ENCODE results near the gene CDC42BPB. TPM values are rescaled to one million over a fixed set of nuclear protein-coding genes. Genes with fewer than 3 reads are reported as not detected.

The CDC42BPB gene
- total RNA-seq, 2 experiments from 2014 or later = 0.35 to 0.56 TPM

- CTCF ChIA-PET = interaction anchor here (0.6 kb wide), 1 partner anchor 965 kb away, joined by 3 read pairs; no protein-coding TSS in a partner anchor
- Mint-ChIP-seq H3K27ac (no peak overlapping the region), H3K4me3 (no peak overlapping the region), H3K36me3 (no peaks in the 10 kb centered on the region), H3K9me3 (ENCODE audit: low read depth) (no peaks in the 10 kb centered on the region), H3K27me3 (no peaks in the 10 kb centered on the region), H3K4me1 (peaks cover 5% of the 10 kb centered on the region)
- ATAC-seq (no peak), DNase-seq (no peak)
Measured at GRCh38 chr14:102914474-102915291, 142.7 kb downstream of the CDC42BPB start.

GRCh38 chr14:102913341-102914211 is 143.8 kb downstream of the CDC42BPB start:
- Mint-ChIP-seq H3K36me3 (no peaks in the 10 kb centered on the region), H3K4me1 (peaks cover 5% of the 10 kb centered on the region), H3K27me3 (no peaks in the 10 kb centered on the region), H3K4me3 (no peak overlapping the region), H3K9me3 (ENCODE audit: low read depth) (no peaks in the 10 kb centered on the region), H3K27ac (no peak overlapping the region)
- ATAC-seq = no peak
- CTCF ChIA-PET = interaction anchor here (2.1 kb wide), 1 partner anchor 219 kb away, joined by 5 read pairs; no protein-coding TSS in a partner anchor
- DNase-seq = no peak

GRCh38 chr14:102911991-102912761 is 145.2 kb downstream of the CDC42BPB start:
- CTCF ChIA-PET = interaction anchor here (2.1 kb wide), 1 partner anchor 218 kb away, joined by 5 read pairs; no protein-coding TSS in a partner anchor
- H3K36me3 Mint-ChIP-seq = peaks cover 2% of the 10 kb centered on the region
- no peak overlapping the region for H3K27ac Mint-ChIP-seq
- no peak overlapping the region for H3K4me3 Mint-ChIP-seq
- ATAC-seq (no peak), DNase-seq (no peak)
- H3K4me1 Mint-ChIP-seq = peaks cover 3% of the 10 kb centered on the region
- no peaks in the 10 kb centered on the region for H3K9me3 Mint-ChIP-seq (ENCODE audit: low read depth)
- H3K27me3 Mint-ChIP-seq = no peaks in the 10 kb centered on the region

DNA sequence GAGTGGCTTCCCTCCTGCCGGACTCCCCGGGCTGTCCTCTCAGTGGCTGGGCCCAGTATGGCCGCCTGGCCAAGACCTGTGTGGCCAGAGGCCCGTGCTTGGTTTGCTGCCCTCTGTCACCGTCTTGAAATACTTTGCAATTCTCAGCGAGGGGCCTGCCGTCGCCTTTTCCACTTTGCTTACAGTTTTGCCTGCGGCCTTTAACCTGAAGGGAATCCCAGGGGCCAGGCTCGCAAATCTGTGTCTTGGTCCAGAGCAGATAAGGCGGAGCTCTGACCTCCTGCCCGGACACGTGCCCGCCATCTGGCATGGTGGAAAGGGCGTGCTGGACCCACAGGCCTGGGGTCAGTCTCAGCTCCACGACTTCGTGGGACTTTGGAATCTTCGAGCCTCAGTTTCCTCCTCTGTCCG is 145.8 kb downstream of the CDC42BPB start:
- Mint-ChIP-seq H3K36me3 (peaks cover 2% of the 10 kb centered on the region), H3K27ac (no peak overlapping the region), H3K4me3 (no peak overlapping the region), H3K9me3 (ENCODE audit: low read depth) (no peaks in the 10 kb centered on the region), H3K27me3 (no peaks in the 10 kb centered on the region), H3K4me1 (peaks cover 2% of the 10 kb centered on the region)
- ATAC-seq (no peak), DNase-seq (no peak)
- CTCF ChIA-PET = interaction anchor here (2.1 kb wide), 1 partner anchor 217 kb away, joined by 5 read pairs; no protein-coding TSS in a partner anchor

GRCh38 chr14:102910442-102910841 is 146.9 kb downstream of the CDC42BPB start:
- CTCF ChIA-PET = interaction anchor here (1.5 kb wide), 1 partner anchor 216 kb away, joined by 4 read pairs; no protein-coding TSS in a partner anchor
- H3K27ac Mint-ChIP-seq = no peak overlapping the region
- ATAC-seq = no peak
- H3K9me3 Mint-ChIP-seq (ENCODE audit: low read depth) = no peaks in the 10 kb centered on the region
- no peaks in the 10 kb centered on the region for H3K27me3 Mint-ChIP-seq
- no peaks in the 10 kb centered on the region for H3K4me1 Mint-ChIP-seq
- peaks cover 4% of the 10 kb centered on the region for H3K36me3 Mint-ChIP-seq
- DNase-seq = no peak
- no peak overlapping the region for H3K4me3 Mint-ChIP-seq

- no peaks in the 10 kb centered on the region for H3K4me1 Mint-ChIP-seq
- CTCF ChIA-PET = interaction anchor here (1.5 kb wide), 1 partner anchor 216 kb away, joined by 4 read pairs; no protein-coding TSS in a partner anchor
- no peak overlapping the region for H3K27ac Mint-ChIP-seq
Measured at GRCh38 chr14:102909911-102910310, 147.4 kb downstream of the CDC42BPB start.

GRCh38 chr14:102909462-102909861 is 147.9 kb downstream of the CDC42BPB start:
- CTCF ChIA-PET = interaction anchor here (1.5 kb wide), 1 partner anchor 215 kb away, joined by 4 read pairs; no protein-coding TSS in a partner anchor
- ATAC-seq (no peak), DNase-seq (no peak)
- Mint-ChIP-seq H3K9me3 (ENCODE audit: low read depth) (no peaks in the 10 kb centered on the region), H3K4me3 (no peak overlapping the region), H3K36me3 (peaks cover 8% of the 10 kb centered on the region), H3K4me1 (no peaks in the 10 kb centered on the region), H3K27me3 (no peaks in the 10 kb centered on the region), H3K27ac (no peak overlapping the region)

More at GRCh38 chr14:102909911-102910310, 147.4 kb downstream of the CDC42BPB start:
- no peak overlapping the region for H3K4me3 Mint-ChIP-seq
- no peak for ATAC-seq
- H3K27me3 Mint-ChIP-seq = no peaks in the 10 kb centered on the region
- H3K36me3 Mint-ChIP-seq = peaks cover 8% of the 10 kb centered on the region
- DNase-seq = no peak
- H3K9me3 Mint-ChIP-seq (ENCODE audit: low read depth) = no peaks in the 10 kb centered on the region

DNA sequence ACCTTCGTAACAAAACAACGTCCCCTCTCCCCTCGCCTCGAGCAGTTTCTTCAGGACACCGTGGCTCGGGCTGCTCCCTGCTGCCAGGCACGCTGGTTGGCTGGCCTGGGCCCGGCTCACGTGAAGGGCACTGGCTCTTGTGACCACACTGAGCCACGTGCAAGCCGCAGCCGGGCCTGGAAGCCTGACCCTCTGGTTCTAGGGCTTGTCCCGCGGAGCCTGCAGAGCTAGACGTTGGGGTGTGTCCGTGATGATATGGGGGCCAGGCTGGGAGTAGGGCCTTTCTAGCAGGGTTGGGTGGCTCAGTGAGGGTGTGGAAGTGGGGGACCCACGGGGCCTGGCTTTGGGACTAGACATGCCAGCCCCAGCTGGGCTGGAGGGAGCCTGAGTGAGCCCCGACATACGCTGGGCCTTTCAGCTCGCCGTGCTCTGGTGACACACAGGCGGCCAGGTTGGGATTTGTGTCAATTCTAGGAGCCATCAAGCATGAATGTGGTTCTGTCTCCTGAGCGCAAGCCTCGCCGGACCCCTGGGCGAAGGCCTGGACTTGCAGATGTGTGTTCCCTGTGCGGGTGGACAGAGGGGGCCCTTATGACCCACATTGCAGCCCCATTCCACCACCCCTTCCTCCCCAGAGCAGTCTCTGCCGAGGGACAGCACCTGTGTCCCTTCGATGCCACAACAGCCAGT is 148.4 kb downstream of the CDC42BPB start:
- H3K9me3 Mint-ChIP-seq (ENCODE audit: low read depth) = no peaks in the 10 kb centered on the region
- no peaks in the 10 kb centered on the region for H3K27me3 Mint-ChIP-seq
- H3K4me3 Mint-ChIP-seq = no peak overlapping the region
- CTCF ChIA-PET = interaction anchor here (1.5 kb wide), 1 partner anchor 215 kb away, joined by 4 read pairs; no protein-coding TSS in a partner anchor
- H3K36me3 Mint-ChIP-seq = peaks cover 8% of the 10 kb centered on the region
- H3K27ac Mint-ChIP-seq = no peak overlapping the region
- DNase-seq (no peak), ATAC-seq (no peak)
- no peaks in the 10 kb centered on the region for H3K4me1 Mint-ChIP-seq

- CTCF ChIA-PET = no interaction called here
- H3K27me3 Mint-ChIP-seq = no peaks in the 10 kb centered on the region
- DNase-seq (no peak), ATAC-seq (no peak)
- peaks cover 12% of the 10 kb centered on the region for H3K36me3 Mint-ChIP-seq
- no peaks in the 10 kb centered on the region for H3K9me3 Mint-ChIP-seq (ENCODE audit: low read depth)
- H3K4me1 Mint-ChIP-seq = no peaks in the 10 kb centered on the region
- no peak overlapping the region for H3K4me3 Mint-ChIP-seq
- no peak overlapping the region for H3K27ac Mint-ChIP-seq
Measured at GRCh38 chr14:102907980-102908730, 149.2 kb downstream of the CDC42BPB start.

DNA sequence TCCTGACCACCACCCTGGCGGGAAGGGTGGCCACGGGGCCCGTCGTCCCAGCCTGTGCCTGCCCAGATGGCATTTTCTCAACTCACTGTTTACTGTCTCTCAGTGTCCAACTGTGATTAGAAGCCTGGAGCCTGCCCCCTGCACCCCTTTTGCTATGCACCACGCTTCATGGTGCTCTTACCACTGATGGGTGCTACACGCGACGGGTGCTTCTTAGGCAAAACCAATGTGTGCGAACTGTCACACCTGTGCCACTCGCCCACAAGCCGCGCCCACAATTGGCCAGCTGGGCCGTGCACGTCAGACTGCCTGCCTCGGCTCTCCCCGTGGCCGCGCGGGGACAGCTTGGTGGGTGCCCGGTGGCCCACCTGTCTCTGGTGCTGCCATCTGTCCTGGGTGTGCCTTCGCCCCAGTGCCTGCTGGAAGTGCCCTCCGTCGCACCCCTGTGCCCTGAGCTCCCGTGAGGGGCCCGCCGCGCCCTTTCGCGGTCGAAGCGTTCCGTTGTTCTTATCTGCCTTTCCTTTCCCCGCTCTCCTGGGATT is 150.0 kb downstream of the CDC42BPB start:
- Mint-ChIP-seq H3K4me1 (no peaks in the 10 kb centered on the region), H3K9me3 (ENCODE audit: low read depth) (no peaks in the 10 kb centered on the region), H3K27me3 (no peaks in the 10 kb centered on the region), H3K4me3 (no peak overlapping the region), H3K27ac (no peak overlapping the region), H3K36me3 (peaks cover 14% of the 10 kb centered on the region)
- CTCF ChIA-PET = no interaction called here
- no peak for DNase-seq
- no peak for ATAC-seq

DNA sequence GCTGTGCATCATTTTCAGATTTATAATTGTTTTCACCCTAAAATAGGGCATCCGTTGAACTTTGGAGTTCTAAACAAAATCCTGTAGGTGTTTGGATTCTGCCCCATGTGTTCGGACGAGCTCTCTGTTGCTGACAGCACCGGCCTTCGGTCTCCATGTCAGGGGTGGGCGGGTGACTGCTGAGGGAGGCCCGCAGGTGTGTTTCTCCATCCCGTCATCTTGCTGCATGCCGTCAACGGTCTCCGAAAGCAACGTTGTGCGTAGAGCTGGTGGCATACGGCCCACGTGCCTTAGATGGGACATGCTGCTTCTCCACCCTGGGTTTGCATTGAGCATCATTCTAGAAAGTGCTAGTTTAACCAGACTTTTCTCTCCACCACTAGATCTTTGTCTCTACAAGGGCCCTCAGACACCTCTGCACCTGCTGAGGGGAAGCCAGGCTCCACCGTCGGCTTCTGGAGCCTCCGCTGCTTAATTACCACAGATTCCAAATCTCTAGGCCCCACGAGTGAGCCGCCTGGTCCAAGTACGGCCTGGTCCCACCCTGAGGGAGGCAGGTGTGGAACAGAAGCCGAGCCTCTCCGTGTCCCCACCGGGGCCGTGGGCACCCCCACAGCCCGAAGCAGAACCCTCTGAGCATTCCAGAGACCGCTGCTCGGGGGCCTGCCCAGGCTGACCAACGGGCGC is 150.6 kb downstream of the CDC42BPB start:
- DNase-seq = no peak
- peaks cover 14% of the 10 kb centered on the region for H3K36me3 Mint-ChIP-seq
- H3K9me3 Mint-ChIP-seq (ENCODE audit: low read depth) = no peaks in the 10 kb centered on the region
- H3K27ac Mint-ChIP-seq = no peak overlapping the region
- H3K4me1 Mint-ChIP-seq = no peaks in the 10 kb centered on the region
- no peak for ATAC-seq
- no peaks in the 10 kb centered on the region for H3K27me3 Mint-ChIP-seq
- H3K4me3 Mint-ChIP-seq = no peak overlapping the region
- CTCF ChIA-PET = no interaction called here

Data from activated CD8-positive, alpha-beta memory T cell treated with anti-CD3 and anti-CD28 coated beads, Interleukin-2, amount 10 ng/mL, durations not matched to agents 7 days and 5 days (primary cell).